Putamen (tissue), 1 donor: Measurements from ENCODE around the gene MATR3.
"Not testable (repeated sequence)": the region's sequence is repeated elsewhere in the genome, so short reads cannot be mapped to it uniquely, and the experiment has no call there.

ENCODE experiments used
- DNase-seq: peaks from one replicate; pipeline ENCODE4 v3.0.0-alpha.2; 2016; ENCODE audit warnings: low spot score

The MATR3 gene

GRCh38 chr5:139347863-139348262 lies 54.3 kb downstream of the MATR3 start:
- not testable (repeated sequence) for DNase-seq

DNA sequence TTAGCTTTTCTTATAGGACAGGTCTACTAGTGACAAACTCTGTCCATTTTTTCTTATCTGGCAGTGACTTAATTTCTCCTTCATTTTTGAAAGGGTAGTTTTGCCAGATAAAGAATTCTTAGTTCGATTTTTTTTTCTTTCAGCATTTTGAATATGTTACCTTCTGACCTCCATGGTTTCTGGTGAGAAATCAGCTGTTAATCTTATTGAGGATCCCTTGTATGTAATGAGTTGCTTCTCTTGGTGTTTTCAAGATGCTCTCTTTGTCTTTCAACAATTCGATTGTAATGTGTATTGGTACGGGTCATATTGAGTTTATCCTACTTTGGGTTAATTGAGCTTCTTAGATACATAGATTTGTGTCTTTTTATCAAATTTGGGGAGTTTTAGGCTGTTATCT lies 60.6 kb downstream of the MATR3 start:
- DNase-seq = no peak

GRCh38 chr5:139355900-139356299 lies 62.4 kb downstream of the MATR3 start:
- not testable (repeated sequence) for DNase-seq

DNA sequence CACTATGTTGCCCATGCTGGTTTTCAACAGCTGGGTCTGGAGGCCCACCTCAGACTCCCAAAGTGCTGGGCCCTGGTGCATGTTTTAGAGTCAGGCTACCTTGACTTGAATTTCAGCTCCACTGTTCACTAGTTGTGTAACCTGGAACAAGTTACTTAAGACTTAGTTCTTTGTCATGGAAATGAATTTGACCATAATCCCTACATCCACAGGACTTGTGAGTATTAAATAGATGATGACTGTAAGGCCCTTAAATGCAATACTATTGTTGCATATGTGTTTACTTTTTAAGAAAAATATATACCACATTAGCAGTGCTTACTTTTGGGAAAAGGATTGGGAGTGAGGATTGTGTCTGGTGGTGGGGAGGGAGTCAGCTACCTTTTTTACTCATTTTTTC lies 64.5 kb downstream of the MATR3 start:
- DNase-seq = no peak

DNA sequence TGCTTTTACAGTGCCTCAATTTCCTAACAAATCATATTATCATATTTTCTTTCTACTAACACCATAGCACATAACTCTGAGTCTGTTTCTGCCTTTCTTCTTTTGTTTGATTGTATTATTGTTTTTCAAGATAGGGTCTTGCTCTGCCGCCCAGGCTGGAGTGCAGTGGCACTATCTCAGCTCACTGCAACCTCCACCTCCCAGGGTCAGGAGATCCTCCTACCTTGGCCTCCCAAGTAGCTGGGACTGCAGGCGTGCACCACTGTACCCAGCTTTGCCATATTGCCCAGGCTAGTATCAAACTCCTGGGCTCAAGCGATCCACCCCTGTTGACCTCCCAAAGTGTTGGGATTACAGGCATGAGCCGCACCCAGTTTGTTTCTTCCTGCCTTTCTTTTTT lies 66.8 kb downstream of the MATR3 start:
- no peak for DNase-seq

DNA sequence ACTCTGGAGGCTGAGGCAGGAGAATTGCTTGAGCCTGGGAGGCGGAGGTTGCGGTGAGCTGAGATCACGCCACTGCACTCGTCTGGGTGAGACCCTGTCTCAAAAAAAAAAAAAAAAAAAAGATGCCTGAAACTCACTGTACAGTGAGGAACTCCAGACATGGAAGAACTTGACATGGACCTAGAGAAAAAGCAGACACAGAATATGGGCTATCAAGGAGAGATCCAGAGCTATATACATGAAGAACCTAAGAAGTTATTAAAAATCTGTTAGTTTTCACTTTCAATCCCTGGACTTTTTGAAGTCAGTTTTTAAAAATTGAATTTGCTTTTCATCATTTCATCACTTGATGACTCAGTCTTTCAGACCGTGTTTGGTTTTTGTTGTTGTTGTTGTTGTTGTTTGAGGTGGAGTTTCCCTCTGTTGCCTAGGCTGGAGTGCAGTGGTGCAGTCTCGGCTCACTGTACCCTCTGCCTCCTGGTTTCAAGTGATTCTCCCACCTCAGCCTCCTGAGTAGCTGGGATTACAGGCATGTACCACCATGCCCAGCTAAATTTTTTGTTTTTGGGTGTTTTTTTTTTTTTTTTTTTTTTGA lies 68.4 kb downstream of the MATR3 start:
- no peak for DNase-seq

GRCh38 chr5:139363937-139364336 lies 70.4 kb downstream of the MATR3 start:
- no peak for DNase-seq

DNA sequence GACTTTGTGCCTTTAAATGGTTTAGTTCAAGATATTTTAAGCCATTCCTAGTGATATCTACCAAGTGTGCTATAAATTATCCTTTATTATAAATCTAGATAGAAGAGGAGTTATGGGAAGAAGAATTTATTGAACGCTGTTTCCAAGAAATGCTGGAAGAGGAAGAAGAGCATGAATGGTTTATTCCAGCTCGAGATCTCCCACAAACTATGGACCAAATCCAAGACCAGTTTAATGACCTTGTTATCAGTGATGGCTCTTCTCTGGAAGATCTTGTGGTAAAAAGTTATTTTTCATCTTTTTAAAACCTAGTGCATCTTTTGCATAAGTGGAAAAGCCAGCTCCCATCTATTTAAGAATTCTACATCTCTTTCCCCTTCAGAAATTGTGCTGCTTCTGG lies 70.9 kb downstream of the MATR3 start:
- no peak for DNase-seq

DNA sequence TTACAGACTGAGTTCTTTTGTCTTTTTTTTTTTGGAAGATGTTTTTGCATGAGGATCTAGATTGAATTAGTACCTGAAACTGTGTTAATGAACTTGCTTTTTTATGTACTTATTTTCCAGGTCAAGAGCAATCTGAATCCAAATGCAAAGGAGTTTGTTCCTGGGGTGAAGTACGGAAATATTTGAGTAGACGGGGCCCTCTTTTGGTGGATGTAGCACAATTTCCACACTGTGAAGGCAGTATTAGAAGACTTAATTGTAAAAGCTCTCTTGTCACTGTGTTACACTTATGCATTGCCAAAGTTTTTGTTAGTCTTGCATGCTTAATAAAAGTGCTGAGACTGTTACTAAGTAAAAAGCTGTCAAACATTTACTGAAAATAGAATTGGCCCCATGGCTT lies 75.1 kb downstream of the MATR3 start:
- peak; percentile 24 for DNase-seq

GRCh38 chr5:139369181-139369580 lies 75.6 kb downstream of the MATR3 start:
- DNase-seq = no peak

DNA sequence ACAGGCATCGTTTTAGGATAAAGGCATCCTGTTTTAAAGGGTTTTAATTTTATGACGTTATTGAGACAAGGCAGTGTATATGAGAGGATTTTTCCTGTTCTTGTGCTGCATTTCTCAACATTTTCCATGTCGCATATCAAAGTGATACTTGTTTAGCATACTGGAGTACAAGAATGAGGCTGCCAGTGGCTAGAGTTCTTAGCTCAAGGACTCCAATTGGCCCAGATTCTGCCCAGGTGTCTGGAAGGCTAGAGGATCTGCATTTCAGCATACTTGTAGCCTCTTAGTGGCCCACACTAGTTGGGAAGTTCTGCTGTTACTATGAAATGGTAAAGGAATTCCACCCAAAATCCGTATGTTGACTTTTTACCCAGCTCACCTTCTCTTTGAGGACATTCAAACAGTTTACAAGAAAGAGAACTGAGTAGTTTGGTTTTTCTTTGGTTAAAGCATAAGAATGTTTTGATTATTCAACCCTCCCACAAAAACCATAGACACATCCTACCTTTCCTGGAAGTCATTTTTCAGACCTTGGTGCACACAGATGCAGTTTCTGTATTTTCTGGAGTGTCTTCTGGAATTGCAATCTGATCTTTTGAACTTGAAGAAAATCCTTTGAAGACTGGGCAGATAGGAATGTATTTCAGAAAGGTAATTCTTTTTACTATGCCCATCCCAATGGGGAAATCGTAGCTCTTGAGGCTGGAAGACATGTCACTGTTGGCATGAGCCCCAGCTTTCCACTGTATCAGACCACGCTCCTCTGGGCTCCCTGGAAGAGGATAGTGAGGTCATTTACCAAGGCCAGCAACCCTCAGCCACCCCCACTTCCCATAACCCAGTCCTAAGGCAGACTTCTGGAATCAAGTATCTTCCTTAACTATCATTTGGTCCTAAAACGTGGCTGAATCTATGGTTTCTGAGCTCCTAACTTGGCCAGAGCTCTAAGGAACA lies 78.2 kb downstream of the MATR3 start:
- no peak for DNase-seq

GRCh38 chr5:139374909-139375308 lies 81.4 kb downstream of the MATR3 start:
- no peak for DNase-seq

DNA sequence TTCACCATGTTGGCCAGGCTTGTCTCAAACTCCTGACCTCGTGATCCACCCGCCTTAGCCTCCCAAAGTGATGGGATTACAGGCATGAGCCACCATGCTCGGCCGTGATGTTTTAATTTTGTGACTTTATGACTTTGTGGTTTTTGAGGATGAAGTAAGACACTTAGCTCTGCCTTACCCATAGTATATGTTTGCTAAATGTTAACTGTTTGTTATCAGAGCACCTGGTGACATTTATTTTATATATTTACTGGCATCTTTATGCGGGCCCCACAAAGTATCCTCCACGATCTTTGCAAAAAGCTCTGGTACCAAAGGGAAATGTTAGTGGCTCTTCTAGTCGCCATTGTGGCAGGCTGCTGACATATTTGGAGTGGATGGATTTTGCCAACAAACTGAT lies 82.8 kb downstream of the MATR3 start:
- DNase-seq = no peak

DNA sequence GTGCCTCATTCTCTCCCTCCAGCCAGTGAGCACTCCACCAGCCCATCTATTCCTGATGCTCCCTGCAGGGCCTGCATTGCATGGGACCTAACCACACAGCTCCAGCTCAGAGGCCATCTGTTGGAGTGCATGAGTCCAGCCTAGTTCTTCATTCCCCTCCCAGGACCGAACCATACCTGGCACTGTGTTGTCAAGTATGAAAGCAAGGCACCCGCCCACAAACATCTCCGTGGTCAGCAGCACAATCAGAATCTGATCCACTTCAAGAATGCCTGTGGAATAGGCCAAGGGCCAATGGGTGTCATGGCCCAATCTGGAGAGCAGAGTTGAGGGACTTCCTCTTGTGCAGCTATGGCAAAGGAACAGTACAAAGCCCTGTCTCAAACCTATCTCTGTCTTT lies 83.7 kb downstream of the MATR3 start:
- DNase-seq = no peak

GRCh38 chr5:139378101-139378825 lies 84.7 kb downstream of the MATR3 start:
- no peak for DNase-seq

GRCh38 chr5:139378941-139379361 lies 85.4 kb downstream of the MATR3 start:
- DNase-seq = no peak

DNA sequence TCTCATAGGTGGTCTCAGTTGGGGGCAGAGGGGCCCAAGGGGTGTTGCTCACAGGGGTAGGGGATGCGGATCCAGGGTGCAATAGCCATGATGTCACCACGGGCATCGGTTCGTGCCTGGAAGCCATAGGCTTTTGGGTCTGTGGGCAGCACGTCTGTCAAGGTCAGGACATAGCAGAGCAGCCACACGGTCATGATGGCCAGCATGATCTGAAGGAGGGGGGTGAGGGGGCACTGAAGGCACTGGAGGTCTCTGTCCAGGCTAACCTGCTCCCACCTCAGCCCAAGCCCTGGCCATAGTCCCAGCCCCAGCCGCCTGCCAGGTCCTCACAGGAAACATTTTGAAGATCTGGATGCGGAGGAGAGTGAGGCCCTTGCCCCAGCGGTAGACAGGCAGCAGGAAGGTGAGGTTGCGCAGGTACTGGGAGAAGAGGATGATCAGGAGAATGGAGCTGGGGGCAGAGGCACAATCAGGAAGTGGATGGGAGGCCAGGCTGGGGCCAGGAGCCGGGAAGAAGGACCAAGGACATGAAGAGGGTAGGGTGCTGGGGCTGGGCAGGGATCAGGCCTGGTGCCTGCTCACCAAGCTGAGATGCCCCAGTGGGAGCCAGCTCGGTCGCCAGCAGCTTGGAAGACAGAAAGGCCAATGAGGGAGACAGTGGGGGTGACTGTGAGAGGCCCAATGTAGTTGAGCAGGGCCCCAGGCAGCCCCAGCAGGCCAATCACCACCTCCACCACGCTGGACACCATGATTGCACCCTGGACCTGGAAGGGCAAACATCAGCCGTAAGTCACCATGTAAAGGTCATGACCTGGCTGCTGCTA lies 86.3 kb downstream of the MATR3 start:
- DNase-seq = no peak
